Panc1 (cell line): ENCODE results near the gene LSG1.

ENCODE experiments used
- POLR2AphosphoS5 ChIP-seq: IDR thresholded peaks from 2 replicates; pipeline ENCODE4 v1.6.1; 2012; ENCODE audit warnings: mild to moderate bottlenecking, low read depth, low read length, moderate library complexity
- SIN3A ChIP-seq: IDR thresholded peaks from 2 replicates; pipeline ENCODE4 v1.6.1; 2012; ENCODE audit warnings: low read depth, mild to moderate bottlenecking, low read length, moderate library complexity, borderline replicate concordance; ENCODE audit not compliant: insufficient read depth
- TCF7L2 ChIP-seq: IDR thresholded peaks from 2 replicates; pipeline ENCODE4 v1.6.1; 2011; ENCODE audit warnings: mild to moderate bottlenecking, low read depth, low read length, inconsistent platforms
- TF ChIP-seq, protein P1 (sequence below): fragments of 450-650 bp; IDR thresholded peaks from 2 replicates; pipeline ENCODE4 v1.5.1; 2017; ENCODE audit warnings: mild to moderate bottlenecking

DNA sequence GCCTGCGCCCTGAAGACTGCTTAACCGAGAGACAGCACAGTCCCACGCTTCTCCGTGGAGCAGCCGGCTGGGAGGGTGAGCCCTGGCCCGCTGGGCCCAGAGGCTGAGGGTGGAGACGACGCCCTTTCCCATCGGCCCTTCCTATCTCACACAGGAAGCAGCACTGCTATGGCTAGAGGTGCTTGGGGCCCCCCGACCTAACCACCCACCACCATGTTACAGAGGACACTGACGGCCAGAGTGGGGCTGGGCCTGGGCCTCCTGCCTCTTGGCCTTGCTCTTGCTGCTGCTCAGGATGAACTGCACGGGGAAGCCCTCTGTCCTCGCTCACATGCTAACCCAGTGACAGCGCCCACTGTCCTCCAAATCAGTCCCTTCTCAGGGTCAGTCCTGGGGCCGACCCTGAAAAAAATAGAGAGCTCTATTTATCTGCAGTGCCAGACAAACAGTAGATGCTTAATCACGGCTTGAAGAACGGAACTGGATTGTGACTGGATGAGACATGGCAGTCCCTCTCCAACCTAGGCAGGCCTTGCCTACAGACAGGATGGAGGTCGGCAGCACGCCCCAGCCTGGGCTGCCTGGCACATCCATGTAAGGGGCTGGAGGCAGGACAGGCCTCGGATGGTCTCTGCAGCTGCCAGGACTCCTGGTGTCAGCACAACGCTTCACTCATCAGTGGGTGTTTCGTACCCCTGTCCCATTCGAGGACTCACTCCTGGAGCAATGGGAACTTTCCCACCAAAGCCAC, 53.0 kb downstream of the LSG1 start:
- no peak for TF ChIP-seq POLR2AphosphoS5
- TF ChIP-seq, protein P1, sequence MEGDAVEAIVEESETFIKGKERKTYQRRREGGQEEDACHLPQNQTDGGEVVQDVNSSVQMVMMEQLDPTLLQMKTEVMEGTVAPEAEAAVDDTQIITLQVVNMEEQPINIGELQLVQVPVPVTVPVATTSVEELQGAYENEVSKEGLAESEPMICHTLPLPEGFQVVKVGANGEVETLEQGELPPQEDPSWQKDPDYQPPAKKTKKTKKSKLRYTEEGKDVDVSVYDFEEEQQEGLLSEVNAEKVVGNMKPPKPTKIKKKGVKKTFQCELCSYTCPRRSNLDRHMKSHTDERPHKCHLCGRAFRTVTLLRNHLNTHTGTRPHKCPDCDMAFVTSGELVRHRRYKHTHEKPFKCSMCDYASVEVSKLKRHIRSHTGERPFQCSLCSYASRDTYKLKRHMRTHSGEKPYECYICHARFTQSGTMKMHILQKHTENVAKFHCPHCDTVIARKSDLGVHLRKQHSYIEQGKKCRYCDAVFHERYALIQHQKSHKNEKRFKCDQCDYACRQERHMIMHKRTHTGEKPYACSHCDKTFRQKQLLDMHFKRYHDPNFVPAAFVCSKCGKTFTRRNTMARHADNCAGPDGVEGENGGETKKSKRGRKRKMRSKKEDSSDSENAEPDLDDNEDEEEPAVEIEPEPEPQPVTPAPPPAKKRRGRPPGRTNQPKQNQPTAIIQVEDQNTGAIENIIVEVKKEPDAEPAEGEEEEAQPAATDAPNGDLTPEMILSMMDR = no peak
- no peak for TF ChIP-seq SIN3A
- TF ChIP-seq TCF7L2 = no peak
